Islet precursor cell (in vitro differentiated cells): ENCODE measurements around the gene IL1B.
"Not testable (repeated sequence)": the region's sequence is repeated elsewhere in the genome, so short reads cannot be mapped to it uniquely, and the experiment has no call there.

Experiments used
- DNase-seq: peaks from one replicate; pipeline ENCODE4 v3.0.0-alpha.2; 2018

The IL1B gene

DNA sequence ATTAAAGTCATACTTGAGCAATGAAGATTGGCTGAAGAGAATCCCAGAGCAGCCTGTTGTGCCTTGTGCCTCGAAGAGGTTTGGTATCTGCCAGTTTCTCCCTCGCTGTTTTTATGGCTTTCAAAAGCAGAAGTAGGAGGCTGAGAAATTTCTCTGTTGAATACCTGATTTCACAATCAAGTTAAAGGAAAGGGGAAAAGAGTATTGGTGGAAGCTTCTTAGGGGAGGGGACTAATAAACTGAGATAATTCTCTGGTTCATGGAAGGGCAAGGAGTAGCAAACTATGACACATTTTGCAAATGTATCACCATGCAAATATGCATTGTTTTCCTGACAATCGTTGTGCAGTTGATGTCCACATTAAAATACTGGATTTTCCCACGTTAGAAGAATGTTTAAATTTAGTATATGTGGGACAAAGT, at the start of gene IL1B:
Gene IL1B (minus strand): TSS at position 85 of the 423 bp plus-strand sequence. CDS start 550 bp downstream, outside the sequence.
- no peak for DNase-seq

DNA sequence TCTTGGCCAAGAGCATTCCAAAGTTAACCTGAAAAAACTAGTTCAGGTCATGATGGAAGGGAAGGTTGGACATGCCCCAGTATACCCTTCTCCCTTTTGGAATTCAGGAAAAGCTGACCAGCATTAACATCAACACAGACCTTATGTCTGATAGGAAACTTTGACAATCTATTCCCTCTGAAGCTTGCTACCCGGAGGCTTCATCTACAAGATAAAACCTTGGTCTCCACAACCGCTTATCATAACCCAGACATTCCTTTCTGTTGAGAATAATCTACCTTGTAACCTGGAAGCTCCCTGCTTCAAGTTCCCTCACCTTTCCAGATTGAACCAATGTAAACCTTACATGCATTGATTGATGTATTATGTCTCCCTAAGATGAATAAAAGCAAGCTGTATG, 49.7 kb upstream of the IL1B start:
- DNase-seq = no peak

GRCh38 chr2:112885506-112885902, 48.9 kb upstream of the IL1B start:
- DNase-seq = no peak

- peak; percentile 84 for DNase-seq
Measured at GRCh38 chr2:112884869-112885505, 48.4 kb upstream of the IL1B start.

- no peak for DNase-seq
Measured at GRCh38 chr2:112883669-112884068, 47.1 kb upstream of the IL1B start.

DNA sequence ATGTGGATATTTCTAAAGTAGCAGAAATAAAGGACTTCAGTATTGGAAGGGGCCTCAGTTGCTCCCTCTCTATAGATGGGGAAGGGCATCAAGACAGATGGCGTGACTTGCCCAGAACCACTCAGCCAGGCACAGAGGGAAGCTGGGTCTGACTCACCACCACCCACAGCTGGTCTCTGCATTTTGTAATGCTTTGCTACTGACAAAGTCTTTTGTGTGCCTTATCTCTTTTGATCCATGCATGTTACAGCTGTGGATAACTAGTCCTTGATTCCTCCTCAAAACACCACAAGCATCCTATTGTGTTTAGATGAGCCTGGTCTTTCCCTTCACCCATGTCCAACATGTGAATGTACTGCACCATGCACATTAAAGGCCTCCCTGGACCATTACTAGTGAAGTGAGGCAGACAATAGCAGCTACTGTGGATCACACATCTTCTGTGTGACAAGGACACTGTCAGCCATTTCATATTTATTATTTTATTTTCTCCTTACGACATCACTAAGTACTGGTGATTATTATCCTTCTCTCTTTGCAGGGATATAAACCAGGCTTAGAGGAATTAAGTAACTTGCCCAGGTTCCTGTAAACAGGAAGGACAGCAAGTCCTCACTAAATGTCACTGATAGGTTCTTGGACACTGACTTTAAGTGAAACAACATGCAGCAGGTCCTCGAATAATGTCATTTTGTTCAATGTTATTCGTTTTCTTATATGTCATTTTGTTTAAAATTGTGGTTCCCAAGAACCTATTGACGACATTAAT, 44.8 kb upstream of the IL1B start:
- DNase-seq = peak; percentile 74

DNA sequence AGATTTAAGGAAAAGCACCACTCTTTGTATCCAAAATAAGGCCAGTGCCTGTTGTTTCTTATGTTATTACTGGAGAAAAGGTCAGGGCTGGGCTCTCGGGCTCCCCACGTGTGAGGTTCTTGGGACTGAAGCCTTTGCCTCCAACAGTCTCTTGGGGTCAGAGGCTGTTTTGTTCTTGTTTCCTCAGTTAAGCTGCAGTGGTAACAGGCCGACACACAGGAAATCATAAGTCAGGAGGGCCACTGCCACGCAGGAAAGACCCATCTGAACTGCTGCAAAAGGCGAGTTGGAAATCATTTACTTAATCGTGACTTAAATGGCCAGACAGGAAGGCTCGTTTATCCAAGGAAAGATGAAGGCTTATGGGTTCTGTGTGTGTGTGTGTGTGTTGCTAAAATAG, 44.1 kb upstream of the IL1B start:
- DNase-seq = no peak

- no peak for DNase-seq
Measured at GRCh38 chr2:112880091-112880531, 43.5 kb upstream of the IL1B start.

DNA sequence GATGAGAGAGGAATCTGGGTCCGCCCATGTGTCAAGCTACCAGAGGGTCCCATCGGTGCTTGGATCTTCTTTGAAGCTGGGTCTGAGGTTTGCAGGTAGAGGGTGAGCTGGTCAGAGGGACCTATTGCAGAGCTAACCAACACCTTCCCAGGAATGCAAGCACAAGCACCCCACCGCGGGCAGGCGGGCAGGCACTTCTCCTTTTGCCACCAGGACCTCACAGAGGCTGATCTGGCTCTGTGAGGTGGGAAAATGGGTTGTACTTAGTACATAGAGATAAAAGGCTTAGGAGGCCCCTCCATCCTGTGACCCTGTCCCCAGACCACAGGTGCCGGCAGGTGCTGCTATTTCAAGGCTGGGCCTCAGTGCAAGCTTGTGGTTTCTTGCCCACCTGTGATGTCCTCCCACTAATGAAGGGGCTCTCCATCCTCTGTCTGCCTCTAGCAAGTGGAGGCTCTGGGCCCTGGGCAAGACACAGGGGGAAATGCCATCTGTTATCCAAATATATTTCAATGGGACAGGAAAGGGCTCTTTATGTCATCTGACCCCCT, 43.0 kb upstream of the IL1B start:
- DNase-seq = no peak

- DNase-seq = no peak
Measured at GRCh38 chr2:112877423-112877822, 40.8 kb upstream of the IL1B start.

DNA sequence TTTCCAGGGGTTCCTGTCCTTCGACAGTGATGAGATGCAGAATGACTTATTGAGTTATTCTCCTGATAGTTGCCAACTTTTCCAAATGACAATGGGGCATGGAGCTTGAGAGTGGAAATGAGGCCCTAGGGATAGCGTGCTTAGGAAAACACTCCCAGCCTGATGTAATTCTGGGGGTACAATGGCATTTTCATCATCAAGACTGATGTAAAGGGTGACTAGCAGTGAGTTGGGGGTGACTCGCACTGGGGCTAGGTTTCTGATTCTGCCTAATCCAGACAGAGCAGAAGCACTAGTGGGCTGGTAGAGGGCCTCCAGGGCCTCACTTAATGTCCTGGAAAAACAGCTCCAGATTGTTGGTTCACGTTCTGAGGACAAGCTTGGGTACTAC, 40.4 kb upstream of the IL1B start:
- DNase-seq = no peak

DNA sequence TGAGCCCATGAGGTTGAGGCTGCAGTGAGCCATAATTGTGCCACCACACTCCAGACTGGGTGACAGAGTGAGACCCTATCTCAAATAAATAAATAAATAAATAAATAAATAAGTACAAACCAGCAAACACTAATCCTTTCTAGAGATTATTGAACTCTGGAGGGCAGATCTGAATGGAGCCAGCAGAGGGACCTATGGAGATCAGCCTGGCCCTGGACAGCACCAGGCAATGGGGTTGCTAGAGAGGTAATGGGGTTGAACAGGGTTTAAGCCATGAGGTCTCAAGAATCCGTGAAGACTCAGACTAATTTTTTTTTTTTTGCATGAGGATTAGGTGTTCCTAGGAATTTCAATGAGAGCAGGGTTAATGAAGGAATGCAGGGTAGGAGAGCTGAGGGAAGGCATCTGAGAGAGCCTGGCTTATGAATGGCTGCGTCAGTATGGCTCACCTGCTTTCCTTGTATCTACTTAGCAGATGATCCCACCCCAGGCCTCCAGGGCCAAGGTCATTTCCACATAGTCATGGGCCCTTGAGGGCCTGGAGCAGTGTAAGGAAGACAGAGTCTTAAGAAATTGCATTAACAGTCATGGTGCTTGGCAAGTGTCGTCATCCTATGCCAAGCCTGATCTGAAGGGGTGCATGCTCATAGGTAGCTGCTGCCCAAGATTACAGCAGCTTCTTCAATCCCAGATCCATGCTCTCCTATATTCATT, 39.8 kb upstream of the IL1B start:
- no peak for DNase-seq

- DNase-seq = no peak
Measured at GRCh38 chr2:112870841-112871835, 34.6 kb upstream of the IL1B start.

GRCh38 chr2:112869258-112869842, 32.8 kb upstream of the IL1B start:
- DNase-seq = no peak

- DNase-seq = no peak
Measured at GRCh38 chr2:112867701-112868631, 31.4 kb upstream of the IL1B start.

- DNase-seq = no peak
Measured at GRCh38 chr2:112866128-112866835, 29.7 kb upstream of the IL1B start.

DNA sequence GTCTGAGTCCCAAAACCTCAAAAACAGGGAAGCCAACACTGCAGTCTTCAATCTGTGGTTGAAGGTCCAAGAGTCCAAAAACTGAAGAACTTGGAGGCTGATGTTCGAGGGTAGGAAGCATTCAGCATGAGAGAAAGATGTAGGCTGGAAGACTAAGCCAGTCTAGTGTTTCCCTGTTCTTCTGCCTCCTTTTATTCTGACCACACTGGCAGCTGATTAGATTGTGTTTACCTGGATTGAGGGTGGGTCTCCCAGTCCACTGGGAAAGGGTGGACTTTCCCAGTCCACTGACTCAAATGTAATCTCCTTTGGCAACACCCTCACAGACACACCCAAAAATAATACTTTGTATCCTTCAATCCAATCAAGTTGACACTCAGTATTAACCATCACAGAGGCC, 27.5 kb upstream of the IL1B start:
- DNase-seq = no peak

GRCh38 chr2:112859406-112860183, 23.0 kb upstream of the IL1B start:
- DNase-seq = not testable (repeated sequence)

- no peak for DNase-seq
Measured at GRCh38 chr2:112850588-112850987, 14.0 kb upstream of the IL1B start.
